Muscle of back (tissue), 11 donors: ENCODE data around the gene FPR3. TPM values are rescaled to one million over a fixed set of nuclear protein-coding genes. Genes with fewer than 3 reads are reported as not detected.

Experiments used
- DNase-seq, 3 donors: peaks; one replicate each; pipeline versions ENCODE4 v3.0.0 to v3.0.0-alpha.2; 2013
- polyA plus RNA-seq, 10 donors: library from polyadenylated mRNA; unstranded; fragments of 120-200 nt; gene quantifications; one replicate each; pipeline ENCODE4 v1.2.1, GENCODE V29; 2013; ENCODE audit not compliant: insufficient read length in 10 of 10

Gene FPR3
- polyA plus RNA-seq, 10 donors, result 0.16 to 0.71 (median 0.24) TPM

- no peak for DNase-seq
These were observed 12.2 kb downstream of the FPR3 start for GRCh38 chr19:51807111-51807701.

GRCh38 chr19:51807925-51808324 lies 13.0 kb downstream of the FPR3 start:
- DNase-seq, result no peak

- DNase-seq, result no peak
These were observed 13.5 kb downstream of the FPR3 start for GRCh38 chr19:51808333-51808986.

GRCh38 chr19:51809787-51810186 lies 14.8 kb downstream of the FPR3 start:
- DNase-seq, result no peak

GRCh38 chr19:51810223-51810622 lies 15.3 kb downstream of the FPR3 start:
- no peak for DNase-seq

- DNase-seq, result peak in 1 of 3 donors; percentile 48
These were observed 16.4 kb downstream of the FPR3 start for GRCh38 chr19:51811344-51811743.

GRCh38 chr19:51815043-51815442 lies 20.1 kb downstream of the FPR3 start:
- DNase-seq, result no peak

GRCh38 chr19:51816711-51817110 lies 21.8 kb downstream of the FPR3 start:
- DNase-seq, result no peak

GRCh38 chr19:51820011-51820410 lies 25.1 kb downstream of the FPR3 start:
- DNase-seq, result no peak

GRCh38 chr19:51820831-51821446 lies 26.0 kb downstream of the FPR3 start:
- no peak for DNase-seq

GRCh38 chr19:51821456-51821855 lies 26.5 kb downstream of the FPR3 start:
- no peak for DNase-seq

GRCh38 chr19:51821921-51822320 lies 27.0 kb downstream of the FPR3 start:
- no peak for DNase-seq

- DNase-seq, result no peak
These were observed 27.4 kb downstream of the FPR3 start for GRCh38 chr19:51822325-51822724.

GRCh38 chr19:51822946-51823345 lies 28.0 kb downstream of the FPR3 start:
- DNase-seq, result no peak

GRCh38 chr19:51824281-51825005 lies 29.5 kb downstream of the FPR3 start:
- DNase-seq, result peak in 1 of 3 donors; percentile 23

- DNase-seq, result peak in 1 of 3 donors; percentile 11
These were observed 35.3 kb downstream of the FPR3 start for GRCh38 chr19:51830274-51830673.

GRCh38 chr19:51837145-51837544 lies 42.2 kb downstream of the FPR3 start:
- no peak for DNase-seq

- DNase-seq, result no peak
These were observed 67.1 kb downstream of the FPR3 start for GRCh38 chr19:51861870-51862622.

- no peak for DNase-seq
These were observed 78.1 kb downstream of the FPR3 start for GRCh38 chr19:51873097-51873496.
